ENCODE results near the gene RTN4IP1.
A peak's percentile ranks its signal among the peaks of the same experiment; 100 is the strongest.
"Not testable (repeated sequence)": the region's sequence is repeated elsewhere in the genome, so short reads cannot be mapped to it uniquely, and the experiment has no call there.

Gene RTN4IP1

GRCh38 chr6:106626485-106626884 is 2.8 kb downstream of the RTN4IP1 start:
- no peak for DNase-seq

DNA sequence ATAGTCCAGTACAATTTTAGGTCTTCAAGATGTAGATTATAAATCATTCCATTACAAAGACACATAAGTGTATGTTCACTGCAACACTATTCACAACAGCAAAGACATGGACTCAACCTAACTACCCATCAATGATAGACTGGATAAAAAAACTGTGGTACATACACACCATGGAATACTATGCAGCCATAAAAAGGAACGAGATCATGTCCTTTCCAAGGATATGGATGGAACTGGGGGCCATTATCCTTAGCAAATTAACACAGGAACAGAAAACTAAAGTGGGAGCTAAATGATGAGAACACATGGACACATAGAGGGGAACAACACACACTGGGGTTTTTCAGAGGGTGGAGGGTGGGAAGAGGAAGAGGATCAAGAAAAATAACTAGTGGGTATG is 6.3 kb downstream of the RTN4IP1 start:
- no peak for DNase-seq

DNA sequence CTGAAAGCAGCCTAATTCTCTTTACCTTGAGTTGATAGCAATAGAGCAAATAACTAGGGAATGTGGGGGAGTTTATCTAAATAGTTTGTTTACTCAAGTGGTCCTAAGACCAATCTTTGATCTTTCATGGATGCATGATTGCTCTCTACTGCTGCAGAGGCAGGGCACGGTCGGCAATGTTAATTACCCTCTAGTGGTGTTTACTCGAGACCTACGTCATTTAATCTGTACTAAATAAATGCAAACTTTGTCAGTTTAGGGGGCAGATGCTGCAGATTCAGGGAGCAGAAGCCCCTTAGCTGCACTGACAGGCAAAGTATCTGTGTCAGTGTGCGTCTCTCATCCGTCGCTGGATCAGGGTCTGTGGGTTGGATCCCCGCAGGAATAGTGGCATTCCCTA is 6.9 kb downstream of the RTN4IP1 start:
- no peak for DNase-seq

DNA sequence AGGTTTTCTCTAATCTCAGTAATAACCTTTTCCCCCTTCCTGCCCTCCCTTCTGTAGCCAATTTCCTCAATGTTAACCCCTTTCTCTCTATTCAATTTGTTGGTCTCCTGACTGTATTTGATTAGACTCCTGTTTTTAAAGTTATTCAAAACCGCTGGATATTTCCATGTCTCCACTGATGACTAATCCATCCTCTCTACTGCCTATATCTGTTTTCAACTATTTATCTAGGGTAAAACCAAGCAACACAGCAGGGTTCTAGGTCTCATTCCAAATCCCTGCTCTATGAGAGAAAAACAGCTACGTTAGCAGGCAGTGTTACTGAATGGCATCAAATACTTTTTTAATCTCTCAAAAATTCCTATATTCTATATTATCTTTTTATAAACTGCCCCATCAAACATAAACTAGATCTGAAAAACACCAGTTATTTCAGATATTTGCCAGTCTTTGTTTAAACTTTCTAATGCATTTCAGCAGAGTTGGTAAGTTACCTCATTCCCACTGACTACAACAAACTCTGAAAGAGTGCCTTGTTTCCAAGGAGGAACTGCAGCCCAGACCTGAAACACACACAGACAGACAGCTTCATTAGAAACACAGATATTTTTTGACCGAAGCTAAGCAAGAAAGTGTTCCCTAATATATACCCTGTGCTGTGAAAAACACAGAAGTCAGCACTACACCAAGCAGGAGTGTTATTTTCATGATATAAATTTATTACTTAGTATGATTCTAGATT is 8.2 kb downstream of the RTN4IP1 start:
- no peak for DNase-seq

DNA sequence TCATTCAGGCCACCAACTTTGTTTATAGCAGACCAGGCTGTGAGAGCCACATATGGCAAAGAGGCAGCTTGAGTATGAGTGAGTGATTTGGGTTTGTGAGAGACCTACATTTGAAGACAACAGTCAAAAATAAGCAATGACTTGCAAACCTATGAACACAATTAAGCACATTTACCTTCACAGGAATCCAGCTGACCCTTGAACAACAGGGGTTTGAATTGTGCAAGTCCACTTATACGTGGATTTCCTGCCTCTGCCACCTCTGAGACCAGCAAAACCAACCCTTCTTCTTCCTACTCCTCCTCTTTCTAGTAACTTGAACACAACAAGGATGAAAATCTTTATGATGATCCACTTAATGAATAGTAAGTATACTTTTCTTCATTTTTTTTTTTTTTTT is 10.1 kb downstream of the RTN4IP1 start:
- DNase-seq: no peak

DNA sequence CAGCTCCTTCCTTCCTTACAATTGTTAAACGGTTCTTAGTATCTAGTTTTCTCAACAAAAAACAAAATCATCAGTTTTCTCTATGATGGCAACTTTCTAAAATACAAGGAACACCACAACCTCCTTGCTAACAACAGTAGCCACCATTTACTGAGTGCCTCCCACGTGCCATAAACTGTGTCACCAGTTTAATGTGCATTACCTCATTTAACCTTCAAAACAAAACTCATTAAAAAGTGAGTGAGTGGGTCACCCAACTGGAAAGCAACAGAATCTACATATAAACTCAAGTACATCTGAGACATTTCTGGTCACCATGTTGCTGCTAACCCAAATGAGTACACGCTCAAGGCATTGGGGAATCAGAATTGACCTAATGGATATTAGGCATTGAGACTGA is 11.0 kb downstream of the RTN4IP1 start:
- no peak for DNase-seq

DNA sequence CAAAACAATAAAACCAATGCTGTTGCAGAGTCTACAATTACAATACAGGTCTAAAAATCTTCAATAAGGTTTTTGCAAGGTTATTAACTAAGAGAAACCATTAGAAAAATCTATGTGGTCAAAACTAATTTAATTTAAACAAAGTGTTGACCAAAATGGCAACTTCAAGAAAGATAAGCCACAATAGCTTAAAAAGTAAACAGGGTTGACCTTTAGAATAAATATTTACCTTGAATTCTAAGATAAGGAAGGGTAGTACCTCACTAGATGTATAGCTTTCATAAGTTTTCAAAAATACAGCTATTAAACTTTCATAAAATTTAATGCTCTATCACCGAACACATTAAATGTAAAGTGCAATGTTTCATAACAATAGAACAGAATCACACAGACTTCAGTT is 11.4 kb downstream of the RTN4IP1 start:
- no peak for DNase-seq

GRCh38 chr6:106617302-106617701 is 12.0 kb downstream of the RTN4IP1 start:
- no peak for DNase-seq

DNA sequence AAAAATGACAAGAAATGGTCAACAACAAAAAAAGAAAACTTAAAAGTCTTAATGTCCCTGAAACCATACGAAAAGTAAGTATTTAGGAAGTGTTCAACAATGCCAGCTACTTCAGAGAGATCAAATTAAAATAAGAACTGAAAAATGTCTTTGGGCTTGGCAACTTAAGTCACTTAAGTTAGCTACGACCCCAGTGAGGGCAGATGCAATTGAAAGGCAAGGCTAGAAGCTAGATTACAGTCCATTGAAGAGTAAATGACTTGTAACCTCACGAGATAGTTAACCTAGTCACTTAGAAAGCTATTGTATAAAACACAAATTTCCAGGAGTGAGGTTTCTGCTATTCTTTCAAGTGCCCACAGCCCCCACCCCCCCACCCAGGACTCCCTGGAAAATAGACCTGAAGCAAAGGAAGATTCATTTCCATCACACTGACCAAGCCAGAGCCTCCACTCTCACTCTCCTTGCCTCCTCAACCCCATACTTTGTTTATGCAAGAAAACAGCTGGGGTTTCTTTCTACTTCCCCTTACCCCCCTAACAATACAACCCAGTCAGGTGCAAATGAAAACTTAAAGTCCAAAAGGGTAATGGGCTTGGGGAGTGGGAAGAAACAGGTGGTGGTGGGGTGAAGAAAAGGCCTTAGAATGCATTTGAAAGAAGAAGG is 14.6 kb downstream of the RTN4IP1 start:
- no peak for DNase-seq

DNA sequence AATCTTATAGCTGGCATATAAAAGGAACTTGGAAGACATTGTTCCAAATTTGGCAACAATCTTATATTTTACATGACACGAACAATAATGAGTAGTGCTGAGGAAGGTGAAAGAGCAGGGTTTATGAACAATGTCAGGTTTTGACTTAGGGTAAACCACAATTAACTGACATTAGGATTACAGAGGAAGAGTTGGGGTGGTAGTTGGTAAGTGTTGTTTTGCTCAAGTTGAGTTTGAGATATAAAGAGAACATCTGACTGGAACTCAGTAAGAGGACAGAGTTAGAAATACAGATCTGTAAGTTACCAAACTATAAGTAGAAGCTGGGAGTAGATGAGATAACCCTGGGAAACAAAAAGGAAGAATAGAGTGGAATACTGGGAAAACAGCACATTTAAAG is 15.1 kb downstream of the RTN4IP1 start:
- DNase-seq: no peak

GRCh38 chr6:106613590-106613989 is 15.7 kb downstream of the RTN4IP1 start:
- no peak for DNase-seq

DNA sequence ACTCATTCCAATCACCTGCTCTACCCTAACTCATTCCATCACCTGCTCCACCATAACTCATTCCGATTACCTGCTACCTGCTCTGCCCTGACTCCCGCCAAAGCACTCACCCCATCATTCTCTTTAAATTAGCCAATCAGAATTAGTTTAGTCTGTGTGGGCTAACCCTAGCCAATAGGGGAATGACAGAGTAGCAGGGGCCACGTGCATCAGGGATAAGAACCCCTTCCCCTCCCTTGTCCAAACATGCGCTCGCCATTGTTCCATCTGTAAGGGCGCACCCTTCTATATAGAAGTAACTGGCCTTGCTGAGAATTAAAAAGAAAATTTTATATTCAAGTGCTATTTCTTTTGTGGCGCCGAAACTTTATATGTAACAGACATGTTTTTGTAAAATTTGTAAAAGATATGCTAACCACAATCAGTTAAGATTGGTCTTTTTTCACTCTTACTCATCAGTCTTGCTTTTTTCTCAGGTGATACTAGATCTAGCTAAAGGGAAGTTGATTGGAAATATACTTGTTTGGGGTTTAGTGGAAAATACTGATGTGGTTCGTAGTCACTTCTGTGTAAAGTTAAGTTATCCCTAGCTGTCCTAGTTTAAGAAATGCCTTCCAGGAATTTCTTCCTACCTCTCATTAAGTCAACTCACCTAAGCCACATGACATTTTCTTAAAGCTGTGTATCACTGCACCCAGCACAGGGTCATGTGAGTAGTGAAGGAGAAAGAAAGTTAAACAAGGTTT is 16.5 kb downstream of the RTN4IP1 start:
- DNase-seq: no peak

GRCh38 chr6:106611030-106611429 is 18.3 kb downstream of the RTN4IP1 start:
- DNase-seq: no peak

DNA sequence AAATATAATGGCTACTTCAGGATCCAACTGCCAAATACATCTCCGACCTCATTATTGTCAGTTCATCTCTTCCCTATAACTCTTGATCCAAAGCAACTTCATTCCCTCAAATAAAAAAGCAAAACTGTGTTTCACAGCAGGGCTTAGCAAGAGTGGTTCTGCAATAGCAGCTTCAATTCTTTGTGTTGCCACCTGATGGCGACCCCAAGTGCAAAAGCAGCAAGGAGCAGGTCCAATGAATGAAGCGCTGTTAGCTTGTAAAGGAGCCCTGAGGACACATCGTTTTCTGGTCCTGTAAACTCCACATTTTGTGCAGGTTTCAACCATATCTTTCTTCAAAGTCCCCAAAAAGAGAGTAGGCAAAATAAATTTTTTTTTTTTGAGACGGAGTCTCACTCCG is 19.6 kb downstream of the RTN4IP1 start:
- DNase-seq: peak; percentile 57

DNA sequence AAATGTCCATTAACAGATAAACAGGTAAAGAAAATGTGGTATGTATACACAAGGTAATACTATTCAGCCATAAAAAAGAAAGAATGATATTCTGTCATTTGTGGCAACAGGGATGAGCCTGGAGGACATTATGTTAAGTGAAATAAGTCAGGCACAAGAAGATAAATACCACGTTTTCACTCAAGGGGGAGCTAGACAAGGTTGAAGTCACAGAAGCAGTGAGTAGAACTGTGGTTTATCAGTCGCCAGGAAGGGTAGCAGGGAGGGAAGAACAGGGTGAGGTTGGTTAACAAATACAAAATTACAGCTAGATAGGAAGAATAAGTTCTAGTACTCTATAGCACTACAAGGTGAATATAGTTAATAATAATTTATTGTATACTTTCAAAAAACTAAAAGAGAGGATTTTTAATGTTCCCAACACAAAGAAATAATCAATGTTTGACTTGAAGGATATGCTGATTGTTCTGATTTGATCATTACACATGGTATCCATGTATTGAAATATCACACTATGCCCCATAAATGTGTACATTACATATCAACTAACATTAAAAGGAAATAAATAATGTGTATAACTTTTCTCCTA is 21.1 kb downstream of the RTN4IP1 start:
- peak; percentile 87 for DNase-seq

GRCh38 chr6:106600329-106600728 is 29.0 kb downstream of the RTN4IP1 start:
- no peak for DNase-seq

DNA sequence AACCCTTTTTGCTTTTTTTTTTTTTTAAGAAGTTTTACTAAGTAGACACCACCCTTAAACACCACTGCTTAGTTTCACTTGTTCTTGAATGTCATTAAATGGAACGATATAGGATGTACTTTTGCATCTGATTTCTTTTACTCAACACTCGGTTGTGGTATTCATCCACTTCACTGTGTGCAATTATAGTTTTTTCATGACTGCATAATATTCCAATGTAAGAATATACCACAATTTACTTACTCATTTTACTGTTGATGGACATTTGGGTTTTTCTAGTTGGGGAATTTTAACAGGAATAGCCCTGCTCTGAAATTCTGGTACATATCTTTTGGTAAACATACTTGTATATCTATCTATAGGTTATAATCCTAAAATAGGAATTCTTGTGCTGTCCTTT is 29.9 kb downstream of the RTN4IP1 start:
- DNase-seq: no peak

DNA sequence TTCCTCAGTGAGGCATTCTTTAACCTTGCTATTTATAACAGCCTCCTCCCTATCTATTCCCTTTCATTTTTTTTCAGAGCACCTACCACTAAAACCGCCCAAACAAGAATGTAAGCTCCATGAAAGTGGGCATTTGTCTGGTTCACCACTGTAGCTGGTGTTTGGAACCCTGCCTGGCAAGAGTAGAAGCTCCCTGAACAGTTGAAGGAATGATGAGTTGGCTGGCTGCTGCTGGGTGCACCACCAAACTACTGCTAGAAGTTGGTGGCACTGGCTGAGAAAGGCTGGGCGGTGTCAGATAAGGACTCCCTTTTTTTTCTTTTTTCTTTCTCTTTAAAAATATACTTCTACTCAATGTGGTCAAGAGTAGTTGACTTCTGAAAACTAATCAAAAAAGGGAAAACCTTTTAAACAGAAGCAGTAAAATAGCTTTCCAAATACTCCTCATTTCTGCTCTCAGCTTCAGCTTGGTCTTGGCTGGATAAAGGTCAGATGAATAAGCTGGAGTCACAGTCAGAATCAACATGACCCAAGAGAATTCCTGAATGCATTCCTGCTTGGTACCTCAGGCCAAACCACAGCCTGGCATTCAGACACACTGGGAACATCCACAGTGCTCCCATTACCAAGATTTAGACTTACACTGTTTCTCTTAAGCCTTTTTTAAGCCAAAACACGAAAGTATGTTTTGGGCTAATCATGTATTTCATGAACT is 38.0 kb downstream of the RTN4IP1 start:
- DNase-seq: peak; percentile 59

DNA sequence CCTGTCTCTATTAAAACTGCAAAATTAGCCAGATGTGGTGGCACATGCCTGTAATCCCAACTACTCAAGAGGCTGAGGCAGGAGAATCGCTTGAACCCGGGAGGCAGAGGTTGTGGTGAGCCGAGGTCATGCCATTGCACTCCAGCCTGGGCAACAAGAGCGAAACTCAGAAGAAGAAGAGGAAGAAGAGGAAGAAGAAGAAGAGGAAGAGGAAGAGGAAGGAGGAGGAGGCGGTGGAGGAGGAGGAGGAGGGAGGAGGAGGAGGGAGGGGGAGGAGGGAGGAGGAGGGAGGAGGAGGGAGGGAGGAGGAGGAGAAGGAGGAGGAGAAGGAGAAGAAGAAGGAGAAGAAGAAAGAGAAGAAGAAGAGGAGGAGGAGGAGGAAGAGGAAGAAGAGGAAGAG is 40.4 kb downstream of the RTN4IP1 start:
- DNase-seq: not testable (repeated sequence)

- DNase-seq: no peak
Measured at GRCh38 chr6:106586815-106587415, 42.4 kb downstream of the RTN4IP1 start.

- DNase-seq: no peak
Measured at GRCh38 chr6:106581468-106581867, 47.8 kb downstream of the RTN4IP1 start.

DNA sequence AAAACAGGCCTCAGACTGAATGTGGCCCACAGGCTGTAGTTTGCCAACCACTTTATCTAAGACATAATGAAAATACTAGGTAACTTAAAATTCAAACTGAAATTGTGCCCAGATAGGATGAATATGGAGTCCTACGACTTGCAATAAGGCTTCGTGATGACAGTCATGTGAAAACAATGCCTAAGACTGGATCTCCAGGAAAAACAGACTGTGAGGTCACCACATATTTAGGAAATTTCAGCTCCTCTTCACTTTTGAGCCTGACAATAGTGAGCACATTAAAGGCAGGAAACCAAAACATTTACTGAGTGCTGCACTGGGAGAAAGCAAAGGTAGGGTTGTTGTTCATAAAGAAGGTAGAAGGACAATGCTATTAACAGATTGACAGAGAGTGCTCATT is 50.0 kb downstream of the RTN4IP1 start:
- DNase-seq: no peak

Measured in hematopoietic multipotent progenitor cell treated with erythropoietin and hydrocortisone succinate and interleukin-3 and kit ligand, for 6 days (in vitro differentiated cells).